ENCODE results near the gene PRR9.
"Not testable (repeated sequence)": the region's sequence is repeated elsewhere in the genome, so short reads cannot be mapped to it uniquely, and the experiment has no call there.

PRR9 gene

DNA sequence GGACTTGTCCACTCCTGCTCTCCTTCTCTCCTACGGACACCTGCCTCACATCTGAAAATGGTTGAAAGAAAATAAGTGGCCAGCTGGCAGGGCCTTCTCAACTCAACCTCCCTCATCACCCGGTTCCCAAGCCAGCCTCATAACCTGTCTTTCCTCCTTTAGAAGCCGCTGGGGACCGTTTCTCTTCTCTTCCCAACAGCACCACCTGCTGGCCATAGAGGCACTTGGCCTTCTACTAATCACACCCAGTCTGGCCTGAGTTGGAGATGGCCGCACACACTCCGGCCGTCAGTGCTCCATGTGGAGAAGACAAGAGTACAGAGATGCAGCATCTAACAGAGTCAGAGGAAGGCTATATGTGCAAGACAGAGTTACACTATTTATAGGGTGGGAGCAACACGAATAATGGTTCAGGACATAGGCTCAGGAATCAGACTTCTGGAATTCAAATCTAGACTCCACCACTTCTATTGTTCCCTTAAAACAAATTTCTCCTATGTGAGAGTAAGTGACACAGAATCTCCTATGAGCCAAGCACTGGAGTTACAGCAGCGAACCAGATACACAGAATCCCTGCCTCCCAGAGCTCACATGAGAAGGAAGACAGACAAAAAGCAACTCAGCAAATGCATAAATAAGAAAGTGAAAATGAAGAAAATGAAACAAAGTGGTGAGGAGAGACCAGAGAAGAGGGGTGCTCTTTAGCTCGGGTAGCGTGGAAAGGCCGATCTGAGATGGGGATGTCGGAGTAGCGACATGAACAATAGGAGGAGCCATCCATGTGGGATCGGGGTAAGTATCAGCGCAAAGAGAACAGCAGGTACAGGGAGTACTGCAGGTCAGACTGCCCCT, 5.9 kb downstream of the PRR9 start:
- H3K27me3 Mint-ChIP-seq (ENCODE audit: low read depth) = peaks cover 10% of the 10 kb centered on the region
- H3K27ac Mint-ChIP-seq; H3K4me1 Mint-ChIP-seq; H3K36me3 Mint-ChIP-seq (ENCODE audit: low read depth); H3K9me3 Mint-ChIP-seq; H3K4me3 Mint-ChIP-seq: not testable (repeated sequence)
- TF ChIP-seq, protein P1, sequence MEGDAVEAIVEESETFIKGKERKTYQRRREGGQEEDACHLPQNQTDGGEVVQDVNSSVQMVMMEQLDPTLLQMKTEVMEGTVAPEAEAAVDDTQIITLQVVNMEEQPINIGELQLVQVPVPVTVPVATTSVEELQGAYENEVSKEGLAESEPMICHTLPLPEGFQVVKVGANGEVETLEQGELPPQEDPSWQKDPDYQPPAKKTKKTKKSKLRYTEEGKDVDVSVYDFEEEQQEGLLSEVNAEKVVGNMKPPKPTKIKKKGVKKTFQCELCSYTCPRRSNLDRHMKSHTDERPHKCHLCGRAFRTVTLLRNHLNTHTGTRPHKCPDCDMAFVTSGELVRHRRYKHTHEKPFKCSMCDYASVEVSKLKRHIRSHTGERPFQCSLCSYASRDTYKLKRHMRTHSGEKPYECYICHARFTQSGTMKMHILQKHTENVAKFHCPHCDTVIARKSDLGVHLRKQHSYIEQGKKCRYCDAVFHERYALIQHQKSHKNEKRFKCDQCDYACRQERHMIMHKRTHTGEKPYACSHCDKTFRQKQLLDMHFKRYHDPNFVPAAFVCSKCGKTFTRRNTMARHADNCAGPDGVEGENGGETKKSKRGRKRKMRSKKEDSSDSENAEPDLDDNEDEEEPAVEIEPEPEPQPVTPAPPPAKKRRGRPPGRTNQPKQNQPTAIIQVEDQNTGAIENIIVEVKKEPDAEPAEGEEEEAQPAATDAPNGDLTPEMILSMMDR (IDR thresholded peaks at IDR 0.05; ENCODE audit: unreplicated experiment in 3 of 3) = peak; percentile 61 to 74 (median 66)

DNA sequence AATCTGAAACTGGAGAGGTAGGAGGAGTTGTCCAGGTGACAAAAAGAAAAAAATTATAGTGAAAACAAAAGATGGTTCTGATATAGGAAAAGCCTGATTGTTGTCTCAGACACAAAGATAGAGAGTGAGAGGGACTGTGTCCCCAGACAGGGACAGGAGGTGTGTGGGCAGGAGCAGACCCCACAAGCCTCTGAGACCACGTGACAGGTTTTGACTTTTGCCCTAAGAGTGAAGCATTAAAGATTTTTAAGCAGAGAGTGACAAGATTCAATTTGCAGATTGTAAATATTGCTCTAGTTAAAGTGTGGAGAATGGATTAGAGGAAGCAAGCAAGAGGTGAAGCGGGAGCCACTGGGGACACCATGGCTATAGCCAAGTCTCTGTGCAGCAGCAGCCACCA, 10.4 kb downstream of the PRR9 start:
- TF ChIP-seq, protein P1 (IDR thresholded peaks at IDR 0.05; ENCODE audit: unreplicated experiment in 3 of 3) = no peak
- Mint-ChIP-seq H3K27me3 (ENCODE audit: low read depth) (peaks cover 6% of the 10 kb centered on the region), H3K36me3 (ENCODE audit: low read depth) (no peaks in the 10 kb centered on the region), H3K4me3 (no peak overlapping the region), H3K4me1 (no peaks in the 10 kb centered on the region), H3K9me3 (no peaks in the 10 kb centered on the region), H3K27ac (no peak overlapping the region)

DNA sequence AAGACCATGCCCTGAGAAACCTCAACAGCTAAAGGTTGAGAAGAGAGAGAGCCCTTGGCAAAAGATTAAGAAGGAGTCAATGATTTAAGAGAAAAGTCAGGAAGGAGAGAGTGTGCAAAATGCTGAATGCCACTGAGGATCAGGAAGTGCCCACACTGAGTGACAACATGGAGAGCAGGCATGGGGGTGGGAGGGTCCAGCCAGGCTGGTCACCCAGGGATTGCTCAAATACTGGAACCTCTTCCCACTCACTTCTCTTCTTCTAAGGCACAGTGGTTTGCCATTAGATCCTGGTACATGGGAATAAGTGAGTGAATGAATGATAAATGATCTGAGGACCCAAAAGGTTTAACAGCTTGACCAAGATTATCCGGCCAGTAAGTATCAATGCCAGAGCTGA, 11.1 kb downstream of the PRR9 start:
- Mint-ChIP-seq H3K36me3 (ENCODE audit: low read depth) (no peaks in the 10 kb centered on the region), H3K4me3 (no peak overlapping the region), H3K27me3 (ENCODE audit: low read depth) (peaks cover 4% of the 10 kb centered on the region), H3K4me1 (no peaks in the 10 kb centered on the region), H3K9me3 (no peaks in the 10 kb centered on the region), H3K27ac (no peak overlapping the region)
- TF ChIP-seq, protein P1 (IDR thresholded peaks at IDR 0.05; ENCODE audit: unreplicated experiment in 3 of 3) = no peak

- TF ChIP-seq, protein P1 (IDR thresholded peaks at IDR 0.05; ENCODE audit: unreplicated experiment in 3 of 3) = peak; percentile 32 to 45 (median 35)
- H3K36me3 Mint-ChIP-seq (ENCODE audit: low read depth); H3K4me3 Mint-ChIP-seq; H3K9me3 Mint-ChIP-seq; H3K27ac Mint-ChIP-seq; H3K4me1 Mint-ChIP-seq; H3K27me3 Mint-ChIP-seq (ENCODE audit: low read depth): not testable (repeated sequence)
Measured at GRCh38 chr1:153229076-153229829, 11.9 kb downstream of the PRR9 start.

DNA sequence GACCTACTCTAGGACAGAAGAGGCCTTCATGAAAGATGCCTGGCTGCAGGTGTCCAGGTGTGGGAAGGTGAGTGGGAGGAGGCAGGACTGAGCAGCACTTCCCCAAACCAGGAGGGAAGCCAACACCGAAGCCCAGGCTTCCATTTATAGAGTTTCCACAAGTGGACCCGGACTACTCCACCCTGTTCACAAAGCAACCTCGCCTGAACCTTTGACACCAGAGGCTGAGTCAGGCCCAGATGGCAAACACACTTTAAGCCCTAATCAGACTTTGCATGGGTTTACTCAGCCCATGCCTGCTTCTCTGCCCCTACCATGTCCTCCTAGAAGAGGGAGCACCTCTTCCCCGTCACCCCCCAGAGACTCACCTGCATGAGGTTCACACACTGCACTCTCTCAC, 14.0 kb downstream of the PRR9 start:
- Mint-ChIP-seq H3K9me3 (no peaks in the 10 kb centered on the region), H3K36me3 (ENCODE audit: low read depth) (no peaks in the 10 kb centered on the region), H3K27me3 (ENCODE audit: low read depth) (peaks cover 9% of the 10 kb centered on the region), H3K4me3 (no peak overlapping the region), H3K4me1 (no peaks in the 10 kb centered on the region), H3K27ac (no peak overlapping the region)
- TF ChIP-seq, protein P1 (IDR thresholded peaks at IDR 0.05; ENCODE audit: unreplicated experiment in 3 of 3) = no peak
